Keratinocyte (primary cell): ENCODE data around the gene UBIAD1. TPM values are rescaled to one million over a fixed set of nuclear protein-coding genes. Genes with fewer than 3 reads are reported as not detected.
"Not testable (repeated sequence)": the region's sequence is repeated elsewhere in the genome, so short reads cannot be mapped to it uniquely, and the experiment has no call there.

ENCODE experiments used
- DNase-seq: peaks from one replicate; pipeline ENCODE4 v3.0.0-alpha.2; 2011; ENCODE audit warnings: low read depth, missing footprints, low spot score
- FAIRE-seq: peaks from 2 replicates; lab custom pipeline; 2011; peaks lifted over from hg19 to GRCh38; lab: Jason Lieb, UNC
- H2AFZ ChIP-seq: 2 replicates; pipeline ENCODE4 v1.6.0; 2012; ENCODE audit warnings: low read length, control low read depth, inconsistent platforms; ENCODE audit not compliant: control insufficient read depth
- H3K27ac ChIP-seq: 2 replicates; pipeline ENCODE4 v1.5.1; 2011; ENCODE audit warnings: low read length; ENCODE audit not compliant: control insufficient read depth, insufficient read depth
- H3K27me3 ChIP-seq: 3 replicates; pipeline ENCODE4 v1.6.0; 2011; ENCODE audit warnings: low read length; ENCODE audit not compliant: control insufficient read depth, insufficient read depth; ENCODE audit errors: extremely low read depth
- H3K36me3 ChIP-seq, 2 experiments: 2 replicates in 1 of 2; 3 replicates in 1 of 2; pipeline ENCODE4 v1.5.1; 2011; ENCODE audit warnings: low read length in 2 of 2, mild to moderate bottlenecking in 1 of 2; ENCODE audit not compliant: control insufficient read depth in 2 of 2, insufficient read depth in 2 of 2; ENCODE audit errors: extremely low read depth in 1 of 2
- H3K4me1 ChIP-seq: 3 replicates; pipeline ENCODE4 v1.5.1; 2011; ENCODE audit warnings: low read length; ENCODE audit not compliant: control insufficient read depth, insufficient read depth; ENCODE audit errors: extremely low read depth
- H3K4me2 ChIP-seq: 3 replicates; pipeline ENCODE4 v1.6.0; 2011; ENCODE audit warnings: low read depth, low read length; ENCODE audit not compliant: control insufficient read depth, insufficient read depth; ENCODE audit errors: extremely low read depth
- H3K4me3 ChIP-seq, 3 experiments: fragments of 200-600 bp in 1 of 3; sonication (generic) in 1 of 3; 2 replicates in 2 of 3; 3 replicates in 1 of 3; pipeline ENCODE4 v1.5.1; 2011 to 2016; ENCODE audit warnings: low read length in 3 of 3, mild to moderate bottlenecking in 3 of 3, control low read depth in 2 of 3, inconsistent platforms in 1 of 3, low read depth in 1 of 3, mixed read lengths in 1 of 3, mixed run types in 1 of 3, moderate library complexity in 1 of 3; ENCODE audit not compliant: control insufficient read depth in 2 of 3, insufficient read depth in 2 of 3; ENCODE audit errors: extremely low read depth in 1 of 3
- H3K79me2 ChIP-seq: 2 replicates; pipeline ENCODE4 v1.6.0; 2012; ENCODE audit warnings: low read length; ENCODE audit not compliant: control insufficient read depth, insufficient read depth
- H3K9ac ChIP-seq: 3 replicates; pipeline ENCODE4 v1.6.0; 2011; ENCODE audit warnings: low read length; ENCODE audit not compliant: control insufficient read depth, insufficient read depth; ENCODE audit errors: extremely low read depth
- H3K9me1 ChIP-seq: 3 replicates; pipeline ENCODE4 v1.6.0; 2011; ENCODE audit warnings: low read length; ENCODE audit not compliant: control insufficient read depth, insufficient read depth; ENCODE audit errors: extremely low read depth
- H3K9me3 ChIP-seq: 2 replicates; pipeline ENCODE4 v1.5.1; 2012; ENCODE audit warnings: low read depth, low read length; ENCODE audit not compliant: control insufficient read depth
- H4K20me1 ChIP-seq: 3 replicates; pipeline ENCODE4 v1.6.0; 2011; ENCODE audit warnings: low read length; ENCODE audit not compliant: control insufficient read depth, insufficient read depth; ENCODE audit errors: extremely low read depth
- EZH2 ChIP-seq: IDR thresholded peaks from one replicate; pipeline ENCODE4 v1.6.1; 2012; ENCODE audit warnings: inconsistent platforms, mild to moderate bottlenecking, low read length, moderate library complexity
- dilution Hi-C: fragments of 300-500 bp; cut with MboI; formaldehyde crosslinking; loops from one replicate; pipeline ENCODE4 v1.7.0; 2020; ENCODE audit warnings: low sequenced_read_pairs; ENCODE audit not compliant: extremely low pct_ligation_motif_present
- polyA plus RNA-seq, 5 experiments: library from polyadenylated mRNA; depleted of rRNA in 3 of 5; stranded (reverse) in 3 of 5; stranded (forward) in 1 of 5; unstranded in 1 of 5; fragments of >200 nt; gene quantifications; 1 replicate in 1 of 5; 2 replicates in 3 of 5; 3 replicates in 1 of 5; pipeline versions ENCODE4 v1.2.1 to v1.2.3, GENCODE V29; 2011 to 2012; ENCODE audit warnings: missing spikeins in 2 of 5, low read depth in 1 of 5, low replicate concordance in 1 of 5
- TF ChIP-seq, protein P1 (sequence below), 3 experiments: IDR thresholded peaks in 1 of 3; conservative IDR thresholded peaks in 1 of 3; optimal IDR thresholded peaks in 1 of 3; 2 replicates in 2 of 3; 3 replicates in 1 of 3; pipeline versions ENCODE3 to v1.5.1; 2011; ENCODE audit warnings: low read length in 3 of 3, mild to moderate bottlenecking in 3 of 3, moderate library complexity in 2 of 3, control low read depth in 1 of 3, inconsistent platforms in 1 of 3; ENCODE audit not compliant: insufficient read depth in 2 of 3; ENCODE audit errors: extremely low read depth in 1 of 3

Gene UBIAD1
- polyA plus RNA-seq, 1 donor (not counting 4 experiments of a cell fraction or from before 2014, with no cell fraction given): 9.9 TPM

DNA sequence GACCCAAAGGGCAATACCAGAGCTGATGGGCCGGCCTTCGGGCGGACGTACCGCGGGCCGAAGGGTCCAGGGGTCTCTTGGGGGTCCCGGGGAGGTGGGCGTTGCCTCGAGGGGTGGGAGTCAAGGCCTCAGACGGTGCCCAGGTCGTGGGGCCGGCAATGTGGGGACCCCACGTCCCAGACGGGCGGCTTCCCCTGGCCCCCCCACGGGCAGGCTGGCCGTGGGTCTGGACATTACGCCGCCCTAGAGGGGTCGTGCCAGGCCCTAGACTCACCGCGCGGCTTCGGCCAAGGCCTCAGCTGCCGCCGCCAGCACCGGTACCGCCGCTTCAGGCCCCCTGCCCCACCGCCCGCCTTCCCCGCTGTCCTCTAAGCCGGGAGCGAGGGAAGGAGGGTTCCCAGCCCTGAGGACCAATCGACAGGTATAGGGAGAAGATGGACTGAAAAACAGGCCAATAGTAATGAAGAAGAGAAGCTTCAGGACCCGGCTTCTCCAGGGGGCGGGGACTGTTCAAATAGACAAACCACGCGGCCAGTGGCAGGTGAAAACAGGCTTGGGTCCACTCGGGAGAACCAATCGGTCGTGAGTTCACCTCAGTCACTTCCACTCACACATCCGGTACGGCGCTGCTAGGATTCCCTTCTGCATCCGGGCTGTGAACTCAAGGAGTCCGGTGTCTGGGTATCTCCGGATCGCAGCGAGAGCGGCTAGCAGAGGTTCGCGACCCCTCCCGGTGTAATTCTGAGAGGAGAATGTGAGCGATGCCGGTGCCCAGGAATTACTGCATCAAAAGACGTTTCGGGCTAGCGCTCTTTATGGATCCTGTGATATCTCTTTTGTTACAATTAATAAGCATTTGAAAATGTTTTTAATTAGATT is 10.6 kb upstream of the UBIAD1 start, which contains the start of gene MTOR:
TSS of gene MTOR (minus strand) at position 381 of the 879 bp plus-strand sequence. CDS start 3,142 bp downstream, outside the sequence.
- Histone ChIP-seq H3K9me3 (no peaks in the 10 kb centered on the region), H4K20me1 (no peaks in the 10 kb centered on the region), H3K36me3 (peaks cover 9% of the 10 kb centered on the region in 2 experiments), H2AFZ (peak within 1 kb of the TSS; percentile 83), H3K27ac (peak within 1 kb of the TSS; percentile 60), H3K9ac (peak within 1 kb of the TSS; percentile 88), H3K4me2 (peak within 1 kb of the TSS; percentile 83), H3K4me1 (no peaks in the 10 kb centered on the region), H3K27me3 (no peaks in the 10 kb centered on the region), H3K9me1 (no peaks in the 10 kb centered on the region), H3K4me3 (peak within 1 kb of the TSS; percentile 85 to 93 (median 86)), H3K79me2 (peaks cover 14% of the 10 kb centered on the region)
- DNase-seq: peak; percentile 97
- peak; percentile 96 for FAIRE-seq
- dilution Hi-C loops: no loop called here
- no peak for TF ChIP-seq EZH2
- TF ChIP-seq, protein P1, sequence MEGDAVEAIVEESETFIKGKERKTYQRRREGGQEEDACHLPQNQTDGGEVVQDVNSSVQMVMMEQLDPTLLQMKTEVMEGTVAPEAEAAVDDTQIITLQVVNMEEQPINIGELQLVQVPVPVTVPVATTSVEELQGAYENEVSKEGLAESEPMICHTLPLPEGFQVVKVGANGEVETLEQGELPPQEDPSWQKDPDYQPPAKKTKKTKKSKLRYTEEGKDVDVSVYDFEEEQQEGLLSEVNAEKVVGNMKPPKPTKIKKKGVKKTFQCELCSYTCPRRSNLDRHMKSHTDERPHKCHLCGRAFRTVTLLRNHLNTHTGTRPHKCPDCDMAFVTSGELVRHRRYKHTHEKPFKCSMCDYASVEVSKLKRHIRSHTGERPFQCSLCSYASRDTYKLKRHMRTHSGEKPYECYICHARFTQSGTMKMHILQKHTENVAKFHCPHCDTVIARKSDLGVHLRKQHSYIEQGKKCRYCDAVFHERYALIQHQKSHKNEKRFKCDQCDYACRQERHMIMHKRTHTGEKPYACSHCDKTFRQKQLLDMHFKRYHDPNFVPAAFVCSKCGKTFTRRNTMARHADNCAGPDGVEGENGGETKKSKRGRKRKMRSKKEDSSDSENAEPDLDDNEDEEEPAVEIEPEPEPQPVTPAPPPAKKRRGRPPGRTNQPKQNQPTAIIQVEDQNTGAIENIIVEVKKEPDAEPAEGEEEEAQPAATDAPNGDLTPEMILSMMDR (optimal IDR thresholded peaks at IDR 0.05 in 1 of 3, IDR thresholded peaks at IDR 0.05 in 1 of 3, conservative IDR thresholded peaks at IDR 0.05 in 1 of 3; ENCODE audit: extremely low read depth in 1 of 3, insufficient read depth in 2 of 3, low read length in 3 of 3): peak in 2 of 3 experiments; percentile 13 to 18

DNA sequence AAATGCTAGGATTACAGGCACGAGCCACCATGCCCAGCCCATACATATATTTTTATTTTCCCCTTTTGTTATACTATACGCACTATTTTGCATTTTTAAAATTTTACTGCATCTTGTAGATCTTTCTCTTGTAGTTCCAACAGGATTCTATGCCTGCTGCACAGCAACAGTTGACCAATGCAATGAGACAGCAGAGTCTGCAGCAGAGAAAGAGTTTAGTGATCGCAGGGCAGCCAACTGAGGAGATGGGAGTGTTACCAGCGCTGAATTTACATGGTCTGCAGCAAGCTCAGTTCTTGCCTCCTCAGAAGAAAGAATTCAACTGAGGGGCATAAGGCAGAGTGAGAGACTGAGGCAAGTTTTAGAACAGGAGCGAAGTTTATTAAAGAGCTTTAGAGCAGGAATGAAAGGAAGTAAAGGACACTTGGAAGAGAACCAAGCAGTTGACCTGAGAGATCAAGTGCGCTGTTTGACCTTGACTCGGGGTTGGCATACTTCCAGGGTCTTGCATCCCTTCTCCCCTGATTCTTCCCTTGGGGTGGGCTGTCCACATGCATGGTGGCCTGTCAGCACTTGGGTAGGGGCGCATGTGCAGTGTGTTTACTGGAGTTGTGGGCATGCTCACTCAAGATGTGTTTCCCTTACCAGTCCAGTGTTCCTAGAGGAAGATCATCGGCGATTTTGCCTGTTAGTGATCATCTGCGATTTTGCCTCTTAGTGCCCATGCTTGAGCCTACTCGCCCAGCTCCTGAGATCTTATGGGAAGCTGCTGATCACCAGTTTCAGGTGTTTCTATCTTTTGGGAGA is 6.5 kb upstream of the UBIAD1 start:
- Histone ChIP-seq H4K20me1 (no peaks in the 10 kb centered on the region), H3K9me3 (no peaks in the 10 kb centered on the region), H3K4me3 (no peak overlapping the region), H3K9me1 (no peaks in the 10 kb centered on the region), H3K9ac (no peak overlapping the region), H3K79me2 (peaks cover 9% of the 10 kb centered on the region), H3K27ac (no peak overlapping the region), H2AFZ (no peak overlapping the region), H3K36me3 (no peaks in the 10 kb centered on the region), H3K4me2 (no peak overlapping the region), H3K4me1 (no peaks in the 10 kb centered on the region), H3K27me3 (no peaks in the 10 kb centered on the region)
- TF ChIP-seq EZH2: no peak
- TF ChIP-seq, protein P1 (optimal IDR thresholded peaks at IDR 0.05 in 1 of 3, IDR thresholded peaks at IDR 0.05 in 1 of 3, conservative IDR thresholded peaks at IDR 0.05 in 1 of 3; ENCODE audit: extremely low read depth in 1 of 3, insufficient read depth in 2 of 3, low read length in 3 of 3): no peak
- no peak for DNase-seq
- dilution Hi-C loops: no loop called here
- no peak for FAIRE-seq

DNA sequence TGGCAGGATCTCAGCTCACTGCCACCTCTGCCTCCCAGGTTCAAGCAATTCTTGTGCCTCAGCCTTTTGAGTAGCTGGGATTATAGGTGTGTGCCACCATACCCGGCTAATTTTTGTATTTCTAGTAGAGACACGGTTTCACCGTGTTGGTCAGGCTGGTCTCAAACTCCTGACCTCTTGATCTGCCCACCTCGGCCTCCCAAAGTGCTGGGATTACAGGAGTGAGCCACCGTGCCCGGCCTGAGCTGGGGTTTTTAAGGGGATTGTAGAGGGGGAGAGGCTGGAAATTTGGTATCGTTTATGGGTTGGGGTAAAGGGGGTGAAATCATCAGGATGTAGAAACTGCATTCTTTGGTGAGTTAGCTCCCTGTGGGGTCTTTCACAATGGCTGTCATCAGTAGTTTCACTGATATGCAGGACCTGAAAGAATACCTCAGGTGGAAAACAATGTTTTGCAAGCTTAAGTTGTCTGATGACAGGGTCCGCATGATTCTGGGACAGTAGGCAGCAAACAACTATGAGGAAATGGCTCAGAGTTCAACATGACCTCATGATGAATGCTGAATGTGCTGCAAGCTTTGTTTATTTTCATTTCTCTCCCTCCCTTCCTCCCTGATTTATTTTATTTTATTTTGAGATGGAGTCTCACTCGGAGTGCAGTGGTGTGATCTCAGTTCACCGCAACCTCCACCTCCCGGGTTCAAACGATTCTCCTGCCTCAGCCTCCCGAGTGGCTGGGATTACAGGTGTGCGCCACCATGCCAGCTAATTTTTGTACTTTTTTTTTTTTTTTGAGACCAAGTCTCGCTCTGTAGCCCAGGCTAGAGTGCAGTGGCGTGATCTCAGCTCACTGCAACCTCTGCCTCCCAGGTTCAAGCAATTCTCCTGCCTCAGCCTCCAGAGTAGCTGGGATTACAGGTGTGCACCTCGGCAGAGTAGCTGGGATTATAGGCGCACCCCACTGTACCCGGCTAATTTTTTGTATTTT is 5.4 kb upstream of the UBIAD1 start:
- dilution Hi-C loops, H3K4me2 ChIP-seq, FAIRE-seq, H3K27me3 ChIP-seq, H2AFZ ChIP-seq, H3K9ac ChIP-seq, H3K27ac ChIP-seq, H4K20me1 ChIP-seq, H3K36me3 ChIP-seq, DNase-seq, H3K9me3 ChIP-seq, H3K4me1 ChIP-seq, H3K4me3 ChIP-seq, H3K79me2 ChIP-seq, H3K9me1 ChIP-seq: not testable (repeated sequence)
